Epithelial cell of esophagus (primary cell): ENCODE measurements around the gene FBXO7.

Experiments
- DNase-seq: peaks from one replicate; pipeline ENCODE4 v3.0.0; 2010; ENCODE audit warnings: low read depth
- H3K4me3 ChIP-seq: 2 replicates; pipeline ENCODE4 v1.5.1; 2011; ENCODE audit warnings: mild to moderate bottlenecking, low read length, control low read depth
- CTCF ChIP-seq: IDR thresholded peaks from 2 replicates; pipeline ENCODE4 v1.5.1; 2011; ENCODE audit warnings: low read depth, mild to moderate bottlenecking, low read length, control low read depth, inconsistent platforms; ENCODE audit not compliant: insufficient read depth; ENCODE audit errors: missing control alignments

The FBXO7 gene

GRCh38 chr22:32548039-32548438, 73.4 kb downstream of the FBXO7 start:
- no peak for TF ChIP-seq CTCF
- no peak overlapping the region for H3K4me3 ChIP-seq
- no peak for DNase-seq
